AG20443 (cell line): ENCODE measurements around the gene GSPT1.
A peak's percentile ranks its signal among the peaks of the same experiment; 100 is the strongest.
"Not testable (repeated sequence)": the region's sequence is repeated elsewhere in the genome, so short reads cannot be mapped to it uniquely, and the experiment has no call there.

Experiments used
- DNase-seq: peaks from one replicate; pipeline ENCODE4 v3.0.0; 2012; ENCODE audit warnings: low spot score, mixed read lengths

Gene GSPT1

GRCh38 chr16:11857161-11857560 is 58.6 kb downstream of the GSPT1 start:
- no peak for DNase-seq

GRCh38 chr16:11852092-11852809 is 63.5 kb downstream of the GSPT1 start:
- no peak for DNase-seq

GRCh38 chr16:11851294-11852091 is 64.3 kb downstream of the GSPT1 start, which contains the start of gene RSL1D1:
Gene RSL1D1, minus strand, starts transcription at chr16:11851542. Its CDS starts 30 bp downstream, at chr16:11851512.
- peak; percentile 100 for DNase-seq

- no peak for DNase-seq
Measured at GRCh38 chr16:11848842-11849241, 66.9 kb downstream of the GSPT1 start.

- DNase-seq, result no peak
Measured at GRCh38 chr16:11844499-11844898, 71.3 kb downstream of the GSPT1 start.

- DNase-seq, result no peak
Measured at GRCh38 chr16:11843861-11844260, 71.9 kb downstream of the GSPT1 start.

GRCh38 chr16:11843206-11843605 is 72.5 kb downstream of the GSPT1 start:
- DNase-seq, result no peak

GRCh38 chr16:11841026-11841425 is 74.7 kb downstream of the GSPT1 start:
- no peak for DNase-seq

- DNase-seq, result peak; percentile 74
Measured at GRCh38 chr16:11836650-11837244, 79.0 kb downstream of the GSPT1 start.

- no peak for DNase-seq
Measured at GRCh38 chr16:11835891-11836649, 79.7 kb downstream of the GSPT1 start.

- no peak for DNase-seq
Measured at GRCh38 chr16:11835309-11835708, 80.4 kb downstream of the GSPT1 start.

- peak; percentile 72 for DNase-seq
Measured at GRCh38 chr16:11833951-11834695, 81.6 kb downstream of the GSPT1 start.

- no peak for DNase-seq
Measured at GRCh38 chr16:11828696-11829095, 87.1 kb downstream of the GSPT1 start.

- not testable (repeated sequence) for DNase-seq
Measured at GRCh38 chr16:11825520-11826165, 90.1 kb downstream of the GSPT1 start.

GRCh38 chr16:11824362-11824761 is 91.4 kb downstream of the GSPT1 start:
- peak; percentile 54 for DNase-seq

- not testable (repeated sequence) for DNase-seq
Measured at GRCh38 chr16:11823645-11824044, 92.1 kb downstream of the GSPT1 start.

GRCh38 chr16:11819798-11820197 is 96.0 kb downstream of the GSPT1 start:
- no peak for DNase-seq

- DNase-seq, result not testable (repeated sequence)
Measured at GRCh38 chr16:11818970-11819369, 96.8 kb downstream of the GSPT1 start.
